ENCODE data around the gene SALL3.
"Not testable (repeated sequence)": the region's sequence is repeated elsewhere in the genome, so short reads cannot be mapped to it uniquely, and the experiment has no call there.

SALL3 gene

GRCh38 chr18:78950386-78950785, 29.2 kb upstream of the SALL3 start:
- TF ChIP-seq CTCF (IDR thresholded peaks at IDR 0.05) (no peak), ZFX (IDR thresholded peaks at IDR 0.05; ENCODE audit: borderline replicate concordance) (no peak)

GRCh38 chr18:78953566-78953965, 26.1 kb upstream of the SALL3 start:
- TF ChIP-seq ZFX (IDR thresholded peaks at IDR 0.05; ENCODE audit: borderline replicate concordance) (no peak), CTCF (IDR thresholded peaks at IDR 0.05) (no peak)
- H3K27ac ChIP-seq: no peak overlapping the region

More at GRCh38 chr18:78950386-78950785, 29.2 kb upstream of the SALL3 start:
- no peak overlapping the region for H3K27ac ChIP-seq

GRCh38 chr18:78955051-78955450, 24.6 kb upstream of the SALL3 start:
- no peak overlapping the region for H3K27ac ChIP-seq
- TF ChIP-seq ZFX (IDR thresholded peaks at IDR 0.05; ENCODE audit: borderline replicate concordance): no peak
- TF ChIP-seq CTCF (IDR thresholded peaks at IDR 0.05): no peak

- H3K27ac ChIP-seq: no peak overlapping the region
- TF ChIP-seq ZFX (IDR thresholded peaks at IDR 0.05; ENCODE audit: borderline replicate concordance) (no peak), CTCF (IDR thresholded peaks at IDR 0.05) (no peak)
Observed at GRCh38 chr18:78957140-78957539, 22.5 kb upstream of the SALL3 start.

GRCh38 chr18:78960709-78961108, 18.9 kb upstream of the SALL3 start:
- no peak for TF ChIP-seq CTCF (IDR thresholded peaks at IDR 0.05)
- TF ChIP-seq ZFX (IDR thresholded peaks at IDR 0.05; ENCODE audit: borderline replicate concordance): no peak
- H3K27ac ChIP-seq: no peak overlapping the region

- TF ChIP-seq CTCF (IDR thresholded peaks at IDR 0.05) (no peak), ZFX (IDR thresholded peaks at IDR 0.05; ENCODE audit: borderline replicate concordance) (no peak)
- no peak overlapping the region for H3K27ac ChIP-seq
Observed at GRCh38 chr18:78962098-78962497, 17.5 kb upstream of the SALL3 start.

- H3K27ac ChIP-seq: not testable (repeated sequence)
Observed at GRCh38 chr18:78964727-78965126, 14.9 kb upstream of the SALL3 start.

GRCh38 chr18:78965260-78965659, 14.4 kb upstream of the SALL3 start:
- TF ChIP-seq ZFX (IDR thresholded peaks at IDR 0.05; ENCODE audit: borderline replicate concordance): no peak
- no peak for TF ChIP-seq CTCF (IDR thresholded peaks at IDR 0.05)
- H3K27ac ChIP-seq: no peak overlapping the region
